Measurements from ENCODE around the gene AMIGO3.

- TF ChIP-seq CTCF (IDR thresholded peaks at IDR 0.05) (no peak), POLR2A (IDR thresholded peaks at IDR 0.05) (no peak)
Measured at GRCh38 chr3:49707113-49707480, 12.4 kb downstream of the AMIGO3 start.
